NK-92 (cell line): ENCODE measurements around the gene LTB4R.

Experiments
- DNase-seq: peaks from one replicate; lab custom pipeline; 2025; ENCODE audit not compliant: unreplicated experiment; lab: John Stamatoyannopoulos, UW

The LTB4R gene

GRCh38 chr14:24310646-24311604 is at the start of gene LTB4R:
LTB4R (plus strand) TSS chr14:24311502; CDS start chr14:24315652, 4,150 bp downstream.
- DNase-seq, result no peak

DNA sequence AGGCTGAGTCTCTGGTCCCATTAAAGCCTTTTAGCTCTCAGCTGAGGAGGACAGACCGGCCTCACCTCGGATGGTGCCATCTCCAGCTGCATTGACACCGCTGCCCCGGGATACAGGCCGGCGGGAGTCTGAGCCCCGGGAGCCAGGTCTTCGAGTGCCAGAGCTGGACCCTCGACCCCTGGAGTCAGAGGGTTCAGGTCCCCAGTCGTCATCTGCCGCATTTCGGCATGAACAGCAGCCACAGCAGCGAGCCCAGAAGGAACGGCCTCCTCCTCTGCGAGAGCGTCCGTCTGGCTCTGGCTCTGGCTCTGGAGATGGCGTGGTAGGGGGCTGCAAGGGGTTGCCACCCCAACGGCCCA is 49.4 kb upstream of the LTB4R start:
- DNase-seq, result no peak

DNA sequence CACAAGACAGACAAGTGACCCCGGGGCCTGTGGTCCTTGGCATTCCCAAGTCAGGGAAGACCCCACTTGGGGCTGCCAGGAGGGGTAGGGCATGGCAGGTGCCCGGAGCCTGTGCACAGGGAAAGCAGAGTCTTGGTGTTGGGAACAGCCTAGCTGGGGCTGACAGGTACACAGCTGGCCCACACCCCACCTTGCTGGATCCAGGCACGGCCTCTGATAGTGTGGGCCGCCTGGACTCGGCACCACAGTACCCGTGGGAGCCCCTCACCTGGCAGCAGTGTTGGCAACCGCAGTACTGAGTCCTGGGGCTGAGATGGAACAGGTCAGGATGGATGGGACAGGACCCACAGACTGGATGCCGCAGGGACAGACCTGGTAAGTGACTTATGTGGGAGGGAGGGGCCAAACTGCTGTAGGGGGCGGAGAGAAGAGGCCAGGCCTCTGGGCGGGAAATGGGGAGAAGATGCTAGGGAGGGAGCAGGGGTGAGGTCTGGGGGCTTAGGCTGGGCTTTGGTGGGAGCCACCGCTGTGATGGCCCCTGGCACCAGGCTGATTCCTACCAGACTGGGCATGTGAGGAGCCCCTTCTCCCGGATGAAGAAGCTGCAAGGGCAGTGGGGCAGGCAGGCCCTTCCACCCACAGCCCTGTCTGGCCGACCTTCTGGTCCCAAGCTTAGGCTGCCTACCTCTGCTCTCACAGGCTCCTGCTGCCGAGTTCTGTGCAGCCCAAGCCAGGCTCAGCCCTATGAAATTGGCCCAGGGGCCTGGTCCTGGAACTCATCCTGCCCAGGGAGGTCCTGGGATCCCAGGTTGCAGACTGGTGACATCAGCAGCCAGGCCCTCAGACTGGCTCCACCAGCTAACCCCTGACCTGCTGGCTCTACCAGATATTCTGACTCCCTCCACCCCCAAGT is 48.2 kb upstream of the LTB4R start, which contains the start of gene TGM1:
TSS of gene TGM1 (minus strand) at position 357 of the 913 bp plus-strand sequence. CDS start 825 bp downstream, outside the sequence.
- DNase-seq, result no peak

- DNase-seq, result no peak
These were observed 47.5 kb upstream of the LTB4R start for GRCh38 chr14:24263848-24264247.

DNA sequence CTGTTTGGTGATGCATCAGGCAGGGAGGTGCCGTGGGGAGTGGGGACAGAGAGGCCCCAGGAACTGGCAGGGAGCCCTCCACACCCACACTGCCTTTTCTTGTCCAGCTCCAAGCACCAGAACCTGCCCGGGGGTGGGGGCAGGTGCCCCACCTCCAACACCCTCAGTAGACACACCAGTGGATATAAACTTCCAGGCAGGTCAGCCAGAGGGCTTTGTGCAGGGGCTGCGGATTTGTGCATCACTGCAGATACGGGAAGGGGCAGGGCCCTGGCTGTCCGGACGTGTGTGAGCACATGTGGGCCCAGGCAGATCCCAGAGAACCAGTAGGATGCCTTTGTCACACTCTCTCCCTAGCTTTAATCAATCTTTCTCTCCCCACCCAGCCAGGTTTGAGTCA is 47.0 kb upstream of the LTB4R start:
- DNase-seq, result no peak

DNA sequence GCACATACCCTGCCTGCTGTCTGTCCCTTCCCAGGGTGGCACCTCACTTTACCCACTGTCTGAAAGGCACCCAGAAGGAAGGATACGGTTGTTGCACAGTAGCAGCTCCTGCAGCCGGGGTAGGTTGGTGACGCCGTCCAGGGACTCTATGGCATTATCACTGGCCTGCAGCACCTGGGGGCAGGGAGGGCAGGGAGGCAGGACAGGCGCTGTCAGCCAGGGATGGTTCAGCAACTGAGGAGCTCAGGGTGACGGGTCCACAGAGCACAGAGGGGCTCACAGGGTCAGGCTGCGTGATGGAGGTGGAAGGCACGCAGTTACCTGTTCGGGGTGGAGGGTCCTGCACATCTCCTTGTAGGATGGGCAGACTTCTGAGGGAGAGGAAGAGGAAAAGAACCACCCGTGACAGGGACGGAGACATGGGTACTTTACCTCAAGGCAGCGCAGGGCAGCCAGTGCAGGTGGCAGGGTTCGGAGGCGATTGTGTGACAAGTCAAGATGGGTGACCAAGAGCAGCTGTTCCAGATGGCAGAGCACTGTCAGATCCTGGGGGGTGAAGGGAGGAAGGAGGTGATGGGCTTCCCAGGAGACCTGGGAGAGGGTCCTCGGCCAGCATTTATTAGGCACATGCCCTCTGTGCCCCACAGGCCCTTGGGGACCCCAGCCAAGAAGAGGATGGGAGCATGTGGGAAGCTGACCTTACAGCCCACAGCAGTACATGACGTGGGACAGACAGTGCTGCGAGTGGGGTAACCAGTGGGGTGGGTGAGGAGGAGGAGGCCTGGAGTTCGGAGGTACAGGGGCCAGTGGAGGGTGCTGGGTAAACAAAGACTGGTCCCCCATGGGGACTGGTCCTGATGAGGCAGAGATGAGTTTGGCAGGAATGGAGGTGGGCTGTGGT is 44.7 kb upstream of the LTB4R start:
- no peak for DNase-seq

DNA sequence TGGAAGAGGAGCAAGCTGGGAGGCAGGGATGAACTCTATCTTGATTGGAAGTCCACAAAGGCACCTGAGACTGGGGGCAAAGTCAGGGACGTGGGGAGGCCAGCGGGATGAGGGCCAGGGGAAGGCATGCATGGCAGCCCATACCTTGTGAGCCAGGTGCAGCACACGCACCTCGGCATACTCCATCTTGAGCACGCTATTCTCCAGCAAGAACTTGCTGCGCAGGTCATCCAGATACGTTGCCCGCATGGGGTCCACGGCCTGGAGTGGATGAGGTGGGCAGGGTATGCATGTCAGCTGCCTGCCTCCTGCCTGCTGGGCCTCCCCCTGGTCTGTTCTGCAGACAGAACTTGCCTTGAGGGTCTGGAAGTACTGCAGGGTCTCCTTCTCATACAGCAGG is 43.8 kb upstream of the LTB4R start:
- DNase-seq, result no peak

GRCh38 chr14:24268225-24268624 is 43.1 kb upstream of the LTB4R start:
- DNase-seq, result no peak

GRCh38 chr14:24269368-24269767 is 41.9 kb upstream of the LTB4R start:
- no peak for DNase-seq

- DNase-seq, result no peak
These were observed 41.3 kb upstream of the LTB4R start for GRCh38 chr14:24269910-24270536.

GRCh38 chr14:24270537-24271133 is 40.7 kb upstream of the LTB4R start:
- no peak for DNase-seq

- DNase-seq, result peak; percentile 64
These were observed 40.0 kb upstream of the LTB4R start, which contains the start of gene RABGGTA for GRCh38 chr14:24271134-24271833. RABGGTA (minus strand) TSS chr14:24271597; CDS start chr14:24271115, 482 bp downstream.

- no peak for DNase-seq
These were observed 39.5 kb upstream of the LTB4R start for GRCh38 chr14:24271834-24272263.

DNA sequence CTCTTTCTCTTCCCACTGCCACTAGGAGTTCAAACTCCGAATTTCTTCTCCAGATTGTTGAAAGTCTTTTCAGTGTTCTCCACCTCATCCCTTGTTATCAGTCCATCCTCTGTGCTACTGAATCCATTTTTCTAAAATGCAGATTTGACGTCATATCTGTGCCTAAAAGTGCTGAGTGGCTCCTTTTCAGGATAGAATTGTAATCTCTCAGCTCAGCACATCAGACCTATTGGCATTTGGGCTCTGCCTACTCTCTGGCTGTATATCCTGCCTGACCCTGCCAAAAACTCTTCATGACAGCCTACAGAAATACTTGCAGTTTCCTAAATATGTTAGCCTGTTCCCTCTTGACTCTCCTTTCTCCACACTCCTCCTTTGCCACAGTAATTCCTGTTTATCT is 38.8 kb upstream of the LTB4R start:
- no peak for DNase-seq

DNA sequence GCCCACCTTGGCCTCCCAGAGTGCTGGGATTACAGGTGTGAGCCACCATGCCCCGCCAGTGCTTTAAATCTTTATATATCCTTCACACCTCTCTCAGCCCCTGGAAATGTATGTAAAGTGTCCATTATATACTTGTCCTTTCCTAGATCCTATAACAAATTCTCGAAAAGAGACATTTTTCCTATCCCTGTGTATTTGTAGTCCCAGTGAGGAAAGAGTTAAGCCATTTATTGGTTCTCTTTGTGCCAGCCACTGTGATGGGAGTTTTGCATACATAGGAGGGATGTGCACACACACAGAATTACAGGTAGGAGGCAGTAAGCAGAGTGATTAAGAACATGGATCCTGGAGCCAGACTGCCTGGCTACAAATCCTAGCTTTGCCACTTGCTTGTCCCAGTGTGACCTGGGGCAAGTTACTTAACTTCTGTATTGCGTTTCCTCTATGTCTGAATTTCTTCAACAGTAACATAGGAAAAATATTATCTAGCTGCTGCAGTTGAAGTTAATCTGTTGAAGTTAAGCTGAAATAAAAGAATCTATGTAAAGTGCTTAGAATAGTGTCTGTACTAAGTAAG is 37.8 kb upstream of the LTB4R start:
- DNase-seq, result no peak

GRCh38 chr14:24274101-24274543 is 37.2 kb upstream of the LTB4R start:
- no peak for DNase-seq

GRCh38 chr14:24277071-24277470 is 34.2 kb upstream of the LTB4R start:
- no peak for DNase-seq

DNA sequence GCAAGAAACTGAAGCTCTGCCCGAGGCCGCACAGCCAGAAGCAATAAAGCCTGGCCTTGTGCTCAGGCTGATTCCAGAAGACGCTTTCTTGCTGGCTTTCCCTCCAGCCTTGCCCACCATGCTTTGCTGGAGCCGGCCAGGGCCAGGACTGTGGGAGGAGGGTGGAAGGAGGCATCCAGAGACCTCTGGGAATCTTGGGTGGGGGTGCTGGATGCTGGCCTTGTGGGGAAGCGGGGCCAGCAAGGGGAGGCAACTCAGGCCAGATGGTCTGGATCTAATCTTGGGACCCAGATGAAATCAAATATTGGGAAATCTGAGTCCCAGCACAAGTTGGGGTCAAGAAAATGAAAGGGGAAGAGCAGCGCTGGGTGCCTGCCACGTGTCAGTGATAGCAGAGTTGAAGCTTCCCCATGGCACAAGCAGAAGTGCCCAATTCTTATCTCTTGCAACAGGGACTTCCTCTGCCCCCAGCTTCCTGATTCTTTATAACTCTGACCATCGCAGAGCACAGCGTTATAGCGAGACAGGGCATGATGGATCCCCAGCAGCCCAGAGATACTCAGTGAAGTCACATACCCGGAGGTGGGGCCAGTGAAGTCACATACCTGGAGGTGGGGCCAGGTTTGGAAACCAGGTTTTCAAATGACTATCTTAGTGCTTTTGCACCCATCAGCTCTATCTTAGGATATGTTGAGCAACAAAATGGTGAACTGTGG is 33.5 kb upstream of the LTB4R start:
- DNase-seq, result no peak
